Stimulated activated naive CD8-positive, alpha-beta T cell treated with anti-CD3 and anti-CD28 coated beads, Interleukin-15, Interleukin-2, amounts not matched to agents 100 U/mL and 50 U/mL, for 24 hours (primary cell): Measurements from ENCODE around the gene SSBP3.

Experiments used
- ATAC-seq: fragments of 150-1000 bp; cut with Tn5 transposase; one replicate; pipeline ENCODE4 v1.10.0; 2021
- DNase-seq: peaks from one replicate; pipeline ENCODE4 v3.0.0; 2021

Gene SSBP3

DNA sequence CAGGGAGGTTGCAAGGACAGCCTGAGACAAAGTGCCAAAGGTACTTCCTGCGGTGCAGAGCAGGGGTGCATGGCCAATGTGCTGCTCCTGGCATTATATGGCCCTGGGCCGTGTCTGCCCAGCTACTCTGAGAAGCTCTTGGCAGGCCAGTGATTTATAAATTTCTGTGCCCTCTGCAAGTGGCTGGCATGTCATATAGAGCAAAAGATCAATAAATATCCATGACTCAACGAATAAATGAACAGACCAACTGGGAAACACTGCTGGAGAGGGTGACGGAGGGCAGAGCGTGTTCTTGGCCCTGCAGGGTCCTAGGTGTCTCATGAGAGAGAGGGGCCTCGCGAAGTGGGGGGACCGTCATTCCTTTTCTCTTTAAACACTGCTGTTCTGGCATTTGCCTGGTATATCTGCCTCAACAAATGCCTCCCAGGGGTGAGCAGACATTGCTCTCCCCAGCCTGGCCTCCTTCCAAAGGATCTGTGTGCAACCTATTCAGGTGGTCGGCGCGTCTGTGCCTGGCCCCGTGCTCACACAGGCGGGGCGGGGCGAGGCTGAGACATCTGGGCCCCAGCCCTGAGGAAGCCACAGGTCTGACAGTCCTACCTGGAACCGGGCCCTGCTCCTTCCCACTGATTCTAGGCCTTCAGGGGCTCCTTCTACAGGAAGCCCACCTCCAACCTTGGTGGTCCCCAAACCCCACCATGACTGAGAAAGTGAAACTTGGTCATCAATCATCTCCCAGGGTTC is 123.9 kb downstream of the SSBP3 start:
- ATAC-seq (no peak), DNase-seq (peak; percentile 20)

DNA sequence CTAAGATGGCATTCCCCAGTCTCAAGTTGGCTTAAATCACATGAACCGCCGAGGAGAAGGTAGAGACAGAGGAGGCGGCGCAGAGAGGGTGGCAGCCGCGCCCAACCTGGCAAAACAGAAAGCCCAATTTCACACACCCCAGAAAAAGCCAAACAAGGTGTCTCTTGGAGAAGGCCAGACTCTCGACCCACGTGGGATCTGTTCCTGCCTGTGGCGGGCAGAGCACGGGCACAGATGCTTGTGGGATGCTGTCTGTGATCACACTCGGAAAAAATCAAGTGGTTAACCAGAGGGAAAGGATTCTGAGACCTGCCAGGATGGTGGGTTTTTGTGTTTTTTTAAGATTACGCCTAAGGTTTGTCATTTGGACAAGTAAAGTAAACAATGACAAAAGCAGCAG is 125.5 kb downstream of the SSBP3 start:
- ATAC-seq: no peak
- no peak for DNase-seq

DNA sequence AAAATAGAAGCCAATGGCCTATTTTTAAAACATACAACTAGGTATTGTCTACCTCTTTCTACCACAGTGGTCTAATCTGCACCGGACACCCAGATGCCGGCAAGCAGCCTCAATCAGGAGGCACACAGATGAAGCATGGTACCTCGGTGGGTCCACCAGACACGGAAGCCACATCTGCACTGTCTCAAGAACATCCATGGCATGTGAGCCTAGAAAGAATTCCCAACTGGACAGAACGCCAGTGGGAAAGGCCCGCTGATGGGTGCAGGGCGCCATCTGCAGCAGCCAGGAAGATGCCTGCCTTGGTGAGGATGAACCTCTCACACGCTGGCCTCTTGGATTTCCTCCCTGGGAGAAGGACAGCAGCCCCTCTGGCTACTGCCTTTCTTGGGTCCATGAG is 126.7 kb downstream of the SSBP3 start:
- DNase-seq (no peak), ATAC-seq (no peak)

DNA sequence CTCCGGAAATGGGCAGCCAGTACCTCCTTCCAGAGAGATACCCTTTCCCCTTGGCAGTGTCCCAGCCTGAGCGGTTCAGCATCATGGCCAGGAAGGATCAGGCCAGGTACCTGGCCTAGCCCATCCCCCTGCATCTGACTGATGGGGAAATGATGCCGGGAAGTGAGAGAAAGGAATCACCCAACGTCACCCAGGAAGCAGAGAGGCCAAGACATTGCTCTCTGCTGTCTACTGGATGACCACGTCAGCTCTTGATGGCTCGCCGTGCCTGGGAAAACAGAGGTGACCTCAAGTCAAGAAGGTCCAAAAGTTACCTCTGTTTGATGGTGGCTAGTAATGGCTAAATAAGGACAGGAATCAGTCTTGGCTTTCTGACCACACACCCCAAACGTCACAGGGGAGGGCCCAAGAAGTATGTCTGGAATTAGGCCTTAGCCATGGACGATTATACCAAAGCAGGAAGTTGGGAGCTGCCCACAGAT is 127.2 kb downstream of the SSBP3 start:
- ATAC-seq (no peak), DNase-seq (no peak)

DNA sequence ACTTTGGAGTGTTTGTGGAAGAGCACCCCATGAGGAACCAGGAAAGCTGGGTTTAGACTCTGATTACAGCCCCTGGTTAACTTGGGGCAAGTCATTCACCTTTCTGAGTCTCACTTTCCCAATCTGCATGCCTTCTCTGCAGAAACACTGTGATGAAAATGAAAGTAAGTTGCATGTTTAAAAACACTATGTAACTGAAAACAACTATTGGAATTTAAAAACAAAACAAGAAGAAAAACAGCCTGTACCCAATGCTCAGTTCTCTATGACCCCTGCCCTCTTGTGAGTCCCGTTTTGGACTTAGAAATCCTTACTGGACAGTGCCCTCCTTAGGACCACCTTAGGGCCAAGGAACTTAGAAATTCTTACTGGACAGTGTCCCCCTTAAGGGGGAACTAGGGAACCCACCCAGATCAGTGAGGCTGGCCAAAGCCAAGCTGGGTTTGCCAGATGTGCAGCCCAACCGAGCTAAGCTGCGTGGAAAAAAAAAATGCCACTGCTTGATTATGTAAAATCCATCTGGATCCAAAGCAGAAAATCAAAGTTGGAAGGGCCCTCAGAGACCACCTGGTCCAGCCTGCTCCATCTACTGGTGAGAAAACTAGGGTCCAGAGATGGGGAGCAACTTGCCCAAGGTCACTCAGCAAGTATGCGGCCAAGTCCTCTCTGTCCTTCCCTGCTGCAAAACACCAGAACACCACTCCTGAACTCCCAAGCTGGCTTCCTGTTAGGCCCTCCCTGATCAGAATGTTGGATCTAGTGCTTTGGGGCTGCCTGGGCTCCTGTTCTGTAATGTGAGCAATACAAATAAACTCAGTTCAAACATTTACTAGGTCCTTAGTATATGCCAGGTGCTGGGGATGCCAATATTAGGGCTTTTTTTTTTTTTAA is 128.5 kb downstream of the SSBP3 start:
- DNase-seq (no peak), ATAC-seq (no peak)

DNA sequence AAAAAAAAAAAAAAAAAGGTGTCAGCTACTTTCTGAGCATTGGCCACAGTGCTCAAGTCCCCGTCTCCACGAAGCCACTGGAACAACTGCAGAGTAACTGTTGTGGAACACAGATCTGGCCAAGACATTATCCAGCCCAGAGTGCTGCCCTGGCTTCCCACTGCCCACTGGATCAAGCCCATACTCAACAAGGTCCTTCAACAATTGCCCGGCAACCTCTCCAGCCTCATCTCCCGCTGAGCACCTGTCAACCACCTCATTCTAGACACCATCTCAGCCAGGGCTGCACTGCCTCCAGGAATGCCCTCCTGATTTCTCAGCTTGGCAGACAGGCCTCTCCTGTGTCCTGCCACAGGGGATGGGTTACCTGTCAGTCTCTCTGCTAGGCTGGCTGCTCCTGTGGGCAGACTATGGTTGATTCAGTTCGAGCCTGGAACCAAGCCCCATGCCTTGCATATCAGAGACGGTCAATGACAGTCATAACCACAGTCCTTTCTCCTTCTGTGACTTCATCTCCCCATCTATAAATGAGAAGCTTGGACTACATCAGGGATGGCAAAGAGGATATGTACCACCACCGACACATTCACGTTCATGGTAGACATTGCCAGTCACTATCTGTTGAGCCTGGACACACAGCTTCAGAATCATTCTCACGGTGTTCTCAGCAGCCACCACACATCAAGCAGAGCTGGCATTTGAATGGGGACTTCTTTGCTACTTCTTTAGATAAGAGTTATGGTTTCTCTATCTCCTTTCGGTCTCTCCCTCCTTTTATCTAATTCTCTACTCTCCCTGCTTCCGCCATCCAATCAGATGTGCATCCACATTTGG is 129.4 kb downstream of the SSBP3 start:
- no peak for ATAC-seq
- no peak for DNase-seq

DNA sequence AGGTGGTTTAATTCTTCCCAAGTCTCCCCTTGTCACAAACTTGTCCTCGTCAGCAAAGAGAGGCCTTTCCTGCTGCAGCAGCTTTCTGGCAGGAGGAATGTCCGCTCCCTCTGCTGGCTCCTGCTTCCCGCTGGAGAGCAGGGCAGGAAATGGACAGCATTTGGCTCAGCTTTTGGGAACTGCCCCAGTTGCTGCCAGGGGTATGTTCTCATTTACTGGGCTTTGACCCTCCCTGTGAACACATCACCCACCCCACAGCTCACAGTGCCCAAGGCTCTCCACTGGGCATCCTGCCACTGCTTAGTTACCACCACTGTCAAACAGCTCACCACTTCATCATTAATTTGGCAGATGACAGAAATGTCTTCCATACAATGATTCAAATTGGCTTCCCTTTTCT is 130.8 kb downstream of the SSBP3 start:
- DNase-seq: no peak
- no peak for ATAC-seq

DNA sequence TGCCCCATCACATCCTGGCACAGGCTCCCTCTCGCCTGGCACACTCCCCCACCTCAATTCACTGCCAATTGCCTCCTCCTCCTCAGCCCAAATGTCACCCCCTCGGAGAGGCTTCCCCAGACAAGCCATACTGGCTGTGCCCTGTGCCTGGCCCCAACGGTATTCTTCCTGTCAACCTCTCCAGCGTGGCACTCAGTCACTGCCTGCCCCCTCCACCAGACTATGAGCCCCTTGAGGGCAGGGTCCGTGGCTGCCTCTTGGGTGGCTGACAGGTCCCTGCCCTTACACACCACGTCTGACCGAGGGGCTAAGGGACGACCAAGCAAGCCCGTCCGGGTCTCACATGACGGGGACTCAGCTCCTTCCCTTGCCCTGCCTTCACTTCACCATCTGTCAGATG is 131.3 kb downstream of the SSBP3 start:
- ATAC-seq (no peak), DNase-seq (no peak)

DNA sequence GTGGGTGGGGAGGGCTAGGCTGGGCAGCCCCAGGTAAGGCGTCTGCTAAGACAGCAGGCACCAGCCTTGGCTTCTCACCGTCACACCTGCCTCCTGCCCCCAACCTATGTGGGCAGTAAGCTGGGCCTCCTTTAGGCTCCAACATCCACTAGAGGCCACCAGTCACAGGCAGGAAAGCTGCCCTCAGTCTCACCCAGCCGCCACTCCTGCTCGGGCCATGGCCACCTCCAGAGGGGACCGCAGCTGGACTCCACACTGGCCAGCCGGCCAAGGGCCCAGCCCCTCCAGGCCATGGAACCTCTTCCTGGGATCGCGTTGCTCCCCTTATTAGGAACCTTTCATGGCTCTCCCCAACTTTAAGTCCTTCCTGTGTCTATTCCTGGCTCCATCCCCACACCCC is 131.7 kb downstream of the SSBP3 start:
- ATAC-seq (no peak), DNase-seq (no peak)

DNA sequence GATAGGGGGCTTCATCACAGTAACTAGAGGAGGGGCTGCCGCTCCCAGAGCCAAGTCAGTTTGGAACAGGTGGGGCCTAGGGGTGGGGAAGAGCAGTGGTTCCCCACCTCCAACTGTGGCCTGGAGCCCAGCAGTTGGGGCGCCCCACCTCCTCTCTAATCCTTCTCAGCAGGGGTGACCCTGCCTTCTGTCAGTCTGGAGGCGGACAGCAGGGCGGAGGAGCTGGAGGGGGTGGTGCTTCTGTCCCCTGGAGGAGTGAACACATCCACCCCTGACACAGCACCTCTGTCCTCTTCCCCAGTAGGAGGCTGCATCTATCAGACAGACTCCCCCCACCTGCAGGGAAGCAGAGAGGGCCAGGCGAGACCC is 132.4 kb downstream of the SSBP3 start:
- ATAC-seq: no peak

DNA sequence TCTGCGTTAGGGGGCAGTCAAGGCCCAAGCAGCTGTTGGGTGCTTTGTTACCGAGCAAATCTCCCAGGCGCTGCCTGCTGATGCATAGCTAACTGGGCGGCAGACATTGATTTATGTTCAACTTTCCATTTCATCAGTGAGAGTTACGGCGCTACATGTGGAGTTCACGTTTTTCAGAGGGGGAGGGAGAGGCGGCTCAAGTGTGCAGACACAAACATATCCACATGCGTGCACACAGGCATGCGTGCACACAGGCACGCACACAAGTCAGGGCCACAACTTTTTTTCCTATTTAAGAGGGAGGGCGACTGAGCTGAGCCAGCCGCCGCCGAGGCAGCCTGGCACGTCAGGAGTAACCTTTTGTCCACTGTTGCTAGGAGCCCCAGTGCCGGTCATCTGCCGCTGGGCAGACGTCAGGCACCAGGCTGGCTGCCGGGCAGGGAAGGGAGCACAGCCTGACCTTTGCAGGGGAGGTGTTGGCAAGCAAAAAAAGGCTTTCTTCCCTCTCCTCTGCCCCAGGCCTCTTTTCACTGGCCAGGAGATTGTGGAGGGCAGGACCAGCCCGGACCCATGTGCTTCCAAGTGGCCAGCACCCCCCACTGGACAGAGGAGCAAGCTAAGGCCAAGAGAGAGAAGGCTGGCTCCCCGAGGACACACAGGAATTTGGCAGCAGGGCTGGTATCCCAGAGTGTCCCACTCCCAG is 133.0 kb downstream of the SSBP3 start:
- ATAC-seq (peak; percentile 31), DNase-seq (no peak)

More for the DNA sequence above, 132.4 kb downstream of the SSBP3 start:
- no peak for DNase-seq

DNA sequence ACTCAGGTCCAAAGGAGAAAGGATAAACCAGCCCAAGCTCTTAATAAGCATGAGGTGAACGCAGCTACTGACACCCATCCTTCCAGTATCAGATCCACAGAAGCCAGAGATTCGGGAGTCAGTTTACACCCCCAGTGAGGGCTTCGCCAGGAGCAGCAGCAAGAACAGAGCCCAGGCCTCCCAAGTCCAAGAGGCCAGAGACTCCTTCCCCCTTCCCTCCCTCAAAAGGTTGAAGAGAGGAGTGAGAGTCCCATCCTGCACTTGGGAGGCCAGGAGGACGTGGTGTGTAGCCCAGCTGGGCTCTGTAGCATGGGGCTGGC is 133.5 kb downstream of the SSBP3 start:
- no peak for ATAC-seq
- no peak for DNase-seq

DNA sequence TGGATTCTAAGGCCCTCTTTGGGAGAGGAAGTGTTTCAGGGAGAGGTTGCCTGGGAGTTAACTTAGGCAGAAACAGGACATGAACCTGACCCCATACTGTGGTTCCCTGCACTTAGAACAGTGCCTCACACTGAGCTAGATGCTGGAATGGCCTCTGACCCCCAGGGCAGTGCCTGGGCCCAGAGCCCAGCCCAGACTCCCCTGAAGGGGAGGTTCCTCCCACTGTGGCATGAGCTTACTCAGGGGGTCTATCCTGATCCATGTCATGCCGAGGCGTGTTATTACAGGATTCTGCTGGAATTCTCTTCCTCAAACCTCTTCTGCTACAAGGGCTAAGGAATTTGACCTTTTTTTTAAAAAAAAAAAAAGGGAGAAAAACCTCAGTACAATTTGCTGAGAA is 134.1 kb downstream of the SSBP3 start:
- ATAC-seq (no peak), DNase-seq (no peak)

DNA sequence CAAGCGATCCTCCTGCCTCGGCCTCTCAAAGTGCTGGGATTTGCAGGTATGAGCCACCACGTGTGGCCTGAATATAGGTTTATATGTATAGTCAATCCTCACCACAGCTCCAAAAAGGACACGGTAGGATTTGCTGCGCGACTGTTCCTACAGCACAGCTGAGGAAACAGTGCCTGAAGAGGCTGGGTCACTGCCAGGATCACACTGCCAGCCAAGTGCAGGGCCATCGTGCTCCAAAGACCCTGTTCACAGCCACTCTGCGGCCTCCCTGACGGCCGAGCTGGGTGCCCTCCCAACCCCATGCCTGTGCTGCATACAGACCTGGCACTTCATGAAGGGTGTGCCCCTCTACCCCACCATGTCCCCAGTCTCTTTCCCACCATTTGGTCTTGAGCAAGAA is 134.9 kb downstream of the SSBP3 start:
- no peak for DNase-seq
- ATAC-seq: no peak

DNA sequence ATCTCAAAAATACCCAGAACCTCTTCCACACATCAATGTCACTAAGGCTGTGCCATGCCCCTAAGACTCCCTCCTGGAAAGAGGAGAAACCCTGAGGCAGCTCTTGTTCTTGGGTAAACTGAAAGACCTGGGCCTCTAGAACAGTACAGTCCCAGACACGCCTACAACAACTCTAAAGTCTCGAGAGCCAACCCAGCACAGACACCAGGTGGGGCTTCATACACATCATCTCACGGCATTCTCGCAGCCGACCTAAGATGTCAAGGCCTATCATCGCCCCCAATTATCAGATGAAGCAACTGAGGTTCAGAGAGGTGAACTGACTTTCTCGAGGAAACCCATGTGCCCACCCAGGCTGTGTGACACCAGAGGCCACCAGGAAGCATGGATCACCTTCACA is 135.7 kb downstream of the SSBP3 start:
- ATAC-seq (no peak), DNase-seq (no peak)

DNA sequence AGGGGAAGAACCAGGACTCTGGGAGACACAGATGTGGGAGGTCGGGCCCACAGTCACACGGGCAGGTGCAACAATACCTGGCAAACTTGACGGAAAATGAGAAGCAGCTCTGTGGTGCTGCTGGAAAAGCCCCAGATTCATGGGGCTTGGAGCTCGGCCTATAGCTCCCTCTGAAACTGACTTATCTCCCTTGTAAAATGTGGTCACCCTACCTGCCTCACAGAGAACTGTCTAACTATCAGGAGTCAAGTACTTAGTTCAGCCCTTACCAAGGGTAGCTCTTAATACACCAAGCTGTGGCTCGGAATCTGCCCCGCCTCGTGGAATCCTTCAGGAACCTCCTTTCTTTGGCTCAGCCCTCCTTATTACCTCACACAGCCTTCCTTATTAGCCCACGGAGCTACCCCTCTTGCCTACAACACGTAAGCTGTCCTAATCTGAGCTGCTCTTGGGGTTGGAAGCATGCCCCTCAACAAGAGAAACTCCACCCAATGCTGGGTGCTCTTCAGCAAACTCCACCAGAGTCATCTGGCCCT is 137.4 kb downstream of the SSBP3 start:
- DNase-seq: no peak
- no peak for ATAC-seq

DNA sequence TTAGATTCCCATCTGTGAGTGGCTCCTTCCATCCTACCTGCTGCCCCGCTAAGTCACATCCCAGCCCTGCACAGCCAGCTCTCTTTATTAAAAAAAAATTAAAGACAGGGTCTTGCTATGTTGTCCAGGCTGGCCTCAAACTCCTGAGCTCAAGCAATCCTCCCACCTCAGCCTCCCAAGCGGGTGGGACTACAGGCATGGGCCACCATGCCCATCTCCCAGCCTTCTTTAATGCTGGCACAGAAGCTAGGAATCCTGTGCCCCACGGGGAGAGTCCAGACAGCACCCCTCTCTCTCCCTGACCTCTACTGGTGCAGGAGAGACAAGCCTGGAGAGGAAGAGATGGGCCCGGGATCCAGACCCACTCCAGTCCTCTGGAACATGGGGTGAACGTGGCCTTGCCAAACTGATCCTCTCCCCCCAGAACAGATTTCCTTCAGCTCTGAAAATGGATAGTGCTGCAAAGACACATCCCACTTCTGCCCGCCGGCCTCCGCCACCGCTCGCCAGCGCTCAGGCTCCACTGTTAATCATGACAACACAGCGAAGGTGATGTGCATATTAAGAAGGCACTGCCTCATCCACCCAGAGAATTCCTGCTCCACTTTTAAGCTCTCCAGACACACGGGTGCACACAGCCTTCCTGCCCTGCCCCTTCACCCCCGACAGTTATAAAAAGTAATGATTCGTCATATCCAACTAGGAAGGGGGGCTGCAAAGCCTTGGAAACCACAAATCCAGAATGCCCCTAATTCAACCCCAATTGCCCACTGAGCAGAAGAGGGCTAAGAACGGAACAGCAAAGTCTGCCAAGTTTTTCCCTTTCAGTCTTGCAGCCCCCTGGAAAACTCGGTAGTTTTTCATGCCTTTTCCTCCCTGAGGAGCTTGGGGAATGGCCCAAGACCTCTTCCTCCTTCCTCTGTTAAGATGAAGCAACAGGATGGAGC is 138.1 kb downstream of the SSBP3 start:
- DNase-seq: no peak
- ATAC-seq: no peak

DNA sequence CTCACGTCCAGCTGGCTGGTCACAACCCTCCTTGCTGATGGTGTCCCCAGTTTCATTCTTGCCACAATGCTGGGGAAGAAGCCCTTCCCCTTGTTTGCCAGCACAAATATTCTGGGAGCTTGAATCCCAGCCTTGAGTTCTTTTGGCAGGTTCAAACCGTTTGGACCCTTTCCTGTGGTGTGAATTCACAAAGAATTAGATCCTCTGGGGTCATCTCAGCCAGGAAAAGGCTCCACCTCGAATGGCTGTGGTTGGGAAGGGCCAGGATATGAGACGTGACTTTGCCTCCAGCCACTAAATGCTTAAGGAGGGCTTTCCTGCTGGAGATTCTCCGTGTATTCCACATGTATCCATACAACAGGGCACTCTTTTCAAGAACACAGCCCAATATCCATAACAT is 139.3 kb downstream of the SSBP3 start:
- no peak for DNase-seq
- no peak for ATAC-seq

DNA sequence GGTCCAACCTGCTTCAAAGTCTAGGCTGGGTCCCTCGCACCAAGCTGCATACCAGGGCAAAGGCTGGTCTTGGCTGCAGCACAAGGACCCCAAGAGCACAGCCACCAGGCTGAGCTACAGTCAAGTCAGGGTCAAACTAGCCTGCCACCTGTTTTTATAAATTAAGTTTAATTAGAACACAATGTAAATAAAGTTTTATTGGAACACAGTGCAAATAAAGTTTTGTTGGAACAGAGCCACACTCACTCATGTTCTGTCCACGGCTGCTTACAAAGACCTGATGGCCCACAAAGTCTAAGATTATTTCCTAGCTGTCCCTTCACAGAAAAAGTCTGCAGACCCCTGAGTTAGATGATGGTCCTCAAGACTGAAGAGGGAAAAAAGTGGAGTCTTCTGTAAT is 140.0 kb downstream of the SSBP3 start:
- ATAC-seq: no peak
- no peak for DNase-seq

DNA sequence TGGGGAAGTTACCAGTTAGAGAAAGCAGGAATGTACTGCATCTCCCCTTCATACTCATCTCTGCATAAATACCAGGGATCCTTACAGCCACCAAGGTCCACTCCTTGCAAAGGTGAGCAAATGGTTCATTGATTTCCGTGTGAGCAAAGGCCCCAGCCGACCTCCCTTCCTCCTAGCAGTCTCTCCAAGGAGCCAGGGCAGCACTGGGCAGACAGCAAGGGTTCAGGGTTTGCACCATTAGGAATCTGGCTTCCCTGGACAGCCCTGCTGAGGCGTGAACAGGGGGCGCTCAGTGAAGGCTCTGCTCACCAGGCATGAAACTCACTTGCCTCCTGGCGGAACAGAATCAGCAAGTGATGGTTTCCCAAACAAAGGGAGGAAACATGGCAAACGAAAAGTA is 140.5 kb downstream of the SSBP3 start:
- DNase-seq (no peak), ATAC-seq (no peak)

DNA sequence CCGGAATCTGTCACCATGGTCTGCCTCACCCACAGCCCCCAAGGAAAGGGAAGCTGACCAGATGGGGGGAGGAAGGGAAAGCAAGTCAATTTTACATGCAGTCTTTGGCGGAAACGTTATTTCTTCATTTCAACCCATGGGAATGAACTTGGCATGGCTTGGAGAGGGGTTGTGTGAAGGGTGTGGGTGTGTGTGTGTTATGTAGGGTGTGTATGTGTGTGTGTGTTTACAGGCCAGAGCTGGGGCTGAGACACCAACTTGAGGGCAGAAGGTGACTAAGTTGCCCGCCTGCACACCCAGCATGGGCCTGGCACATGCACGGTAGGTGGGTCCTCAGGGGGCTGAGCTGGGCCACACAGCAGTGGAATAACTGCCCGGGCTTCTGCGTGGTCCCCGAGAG is 141.1 kb downstream of the SSBP3 start:
- ATAC-seq (no peak), DNase-seq (no peak)
